Measurements from ENCODE around the gene RNF32. TPM values are rescaled to one million over a fixed set of nuclear protein-coding genes. Genes with fewer than 3 reads are reported as not detected.
"Not testable (repeated sequence)": the region's sequence is repeated elsewhere in the genome, so short reads cannot be mapped to it uniquely, and the experiment has no call there.

RNF32 gene
- total RNA-seq, 4 donors from 2014 or later = 0.29 to 1.1 (median 0.83) TPM; not detected in 1

- H3K27ac ChIP-seq (replicated peaks in 1 of 4) = no peak overlapping the region
- peaks cover 0 to 4% (median 0%) of the 10 kb centered on the region in 4 donors for H3K9me3 ChIP-seq
- no peak overlapping the region for H3K4me3 ChIP-seq
- H3K36me3 ChIP-seq = no peaks in the 10 kb centered on the region
- peaks cover 0 to 12% (median 10%) of the 10 kb centered on the region in 4 donors for H3K4me1 ChIP-seq
- intact Hi-C loops (cut with DNase I) = no loop called here
- TF ChIP-seq POLR2A (IDR thresholded peaks at IDR 0.05; ENCODE audit: low read depth) (no peak), CTCF (IDR thresholded peaks at IDR 0.05) (no peak)
- no peak for DNase-seq (ENCODE audit: extremely low spot score)
- 79% methylated on average over 11 of the region's 11 CpGs for WGBS
- H3K27me3 ChIP-seq = peaks cover 0 to 57% (median 8%) of the 10 kb centered on the region in 4 donors
Observed at GRCh38 chr7:156617215-156617614, 23.4 kb upstream of the RNF32 start.

- intact Hi-C loops (cut with DNase I) = no loop called here
- H3K27ac ChIP-seq (replicated peaks in 1 of 4) = no peak overlapping the region
- H3K27me3 ChIP-seq = peaks cover 0 to 51% (median 8%) of the 10 kb centered on the region in 4 donors
- no peak overlapping the region for H3K4me3 ChIP-seq
- no peaks in the 10 kb centered on the region for H3K36me3 ChIP-seq
- peaks cover 0 to 12% (median 10%) of the 10 kb centered on the region in 4 donors for H3K4me1 ChIP-seq
- no peak for DNase-seq (ENCODE audit: extremely low spot score)
- WGBS = 91% methylated on average over 18 of the region's 18 CpGs
- no peak for TF ChIP-seq CTCF (IDR thresholded peaks at IDR 0.05)
- TF ChIP-seq POLR2A (IDR thresholded peaks at IDR 0.05; ENCODE audit: low read depth) = no peak
- no peak for TF ChIP-seq EP300 (IDR thresholded peaks at IDR 0.05)
- TF ChIP-seq POLR2AphosphoS5 (IDR thresholded peaks at IDR 0.05) = no peak
- H3K9me3 ChIP-seq = no peaks in the 10 kb centered on the region
Observed at GRCh38 chr7:156618078-156618779, 22.3 kb upstream of the RNF32 start.

- Histone ChIP-seq H3K4me3 (no peak overlapping the region), H3K27me3 (peaks cover 0 to 50% (median 8%) of the 10 kb centered on the region in 4 donors), H3K27ac (replicated peaks in 1 of 4) (no peak overlapping the region), H3K9me3 (no peaks in the 10 kb centered on the region), H3K4me1 (peaks cover 0 to 12% (median 10%) of the 10 kb centered on the region in 4 donors), H3K36me3 (no peaks in the 10 kb centered on the region)
- WGBS = 82% methylated on average over 14 of the region's 14 CpGs
- TF ChIP-seq EP300 (IDR thresholded peaks at IDR 0.05) (no peak), POLR2A (IDR thresholded peaks at IDR 0.05; ENCODE audit: low read depth) (no peak), CTCF (IDR thresholded peaks at IDR 0.05) (no peak), POLR2AphosphoS5 (IDR thresholded peaks at IDR 0.05) (no peak)
- peak; percentile 45 for DNase-seq (ENCODE audit: extremely low spot score)
- intact Hi-C loops (cut with DNase I) = no loop called here
Observed at GRCh38 chr7:156618780-156619367, 21.7 kb upstream of the RNF32 start.

GRCh38 chr7:156619488-156620290 lies 20.9 kb upstream of the RNF32 start:
- H3K27ac ChIP-seq (replicated peaks in 1 of 4); H3K9me3 ChIP-seq; H3K36me3 ChIP-seq; H3K4me3 ChIP-seq; DNase-seq (ENCODE audit: extremely low spot score); intact Hi-C loops (cut with DNase I): not testable (repeated sequence)
- WGBS = 87% methylated on average over 13 of the region's 13 CpGs
- Histone ChIP-seq H3K27me3 (peaks cover 0 to 44% (median 8%) of the 10 kb centered on the region in 4 donors), H3K4me1 (peaks cover 0 to 12% (median 10%) of the 10 kb centered on the region in 4 donors)

- 79% methylated on average over 3 of the region's 3 CpGs for WGBS
- DNase-seq (ENCODE audit: extremely low spot score) = no peak
Observed at GRCh38 chr7:156620291-156620675, 20.3 kb upstream of the RNF32 start.

More at GRCh38 chr7:156620291-156620675, 20.3 kb upstream of the RNF32 start:
- intact Hi-C loops (cut with DNase I) = no loop called here
- Histone ChIP-seq H3K27me3 (peaks cover 0 to 42% (median 8%) of the 10 kb centered on the region in 4 donors), H3K36me3 (no peaks in the 10 kb centered on the region), H3K4me1 (peaks cover 0 to 12% (median 10%) of the 10 kb centered on the region in 4 donors), H3K4me3 (no peak overlapping the region), H3K9me3 (no peaks in the 10 kb centered on the region), H3K27ac (replicated peaks in 1 of 4) (no peak overlapping the region)
- TF ChIP-seq POLR2A (IDR thresholded peaks at IDR 0.05; ENCODE audit: low read depth) (no peak), CTCF (IDR thresholded peaks at IDR 0.05) (no peak), POLR2AphosphoS5 (IDR thresholded peaks at IDR 0.05) (no peak), EP300 (IDR thresholded peaks at IDR 0.05) (no peak)
